GM12864 (cell line): ENCODE results near the gene TCF15.

Experiments used
- DNase-seq: peaks from one replicate; pipeline ENCODE4 v3.0.0-alpha.2; 2011; ENCODE audit warnings: low read depth
- H3K4me3 ChIP-seq: 2 replicates; pipeline ENCODE4 v1.5.1; 2011; ENCODE audit warnings: mild to moderate bottlenecking, low read depth, low read length, control low read depth
- TF ChIP-seq, protein P1 (sequence below): IDR thresholded peaks from 2 replicates; pipeline ENCODE4 v1.5.1; 2011; ENCODE audit warnings: low read depth, mild to moderate bottlenecking, moderate library complexity, low read length, control low read depth, inconsistent platforms; ENCODE audit errors: missing control alignments

Gene TCF15

DNA sequence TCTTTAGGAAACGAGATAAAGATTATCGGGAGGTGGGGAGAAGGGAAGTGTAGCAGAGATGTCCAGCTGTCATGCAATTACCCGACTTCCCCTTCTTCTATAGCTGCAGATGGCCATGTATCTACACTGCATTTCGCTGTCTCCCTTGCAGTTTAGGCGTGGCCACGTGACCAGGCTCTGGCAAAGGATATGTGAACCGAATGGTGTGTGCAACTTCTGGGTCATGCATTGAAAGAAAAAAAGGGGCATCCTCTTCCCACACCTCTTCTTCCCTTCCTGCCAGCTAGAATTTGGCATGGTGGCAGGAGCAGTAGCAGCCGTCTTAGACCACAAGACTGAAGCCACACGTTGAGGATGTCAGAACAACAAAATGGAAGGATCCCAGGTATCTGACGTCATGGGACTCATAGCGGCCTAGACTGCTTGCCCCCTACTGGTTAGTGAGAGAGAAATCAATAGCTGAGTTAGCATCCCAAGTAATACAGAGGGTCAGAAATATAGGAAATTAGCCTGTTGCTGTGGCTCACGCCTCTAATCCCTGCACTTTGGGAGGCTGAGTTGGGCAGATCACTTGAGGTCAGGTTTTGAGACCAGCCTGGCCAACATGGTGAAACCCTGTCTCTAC lies 32.8 kb downstream of the TCF15 start:
- TF ChIP-seq, protein P1, sequence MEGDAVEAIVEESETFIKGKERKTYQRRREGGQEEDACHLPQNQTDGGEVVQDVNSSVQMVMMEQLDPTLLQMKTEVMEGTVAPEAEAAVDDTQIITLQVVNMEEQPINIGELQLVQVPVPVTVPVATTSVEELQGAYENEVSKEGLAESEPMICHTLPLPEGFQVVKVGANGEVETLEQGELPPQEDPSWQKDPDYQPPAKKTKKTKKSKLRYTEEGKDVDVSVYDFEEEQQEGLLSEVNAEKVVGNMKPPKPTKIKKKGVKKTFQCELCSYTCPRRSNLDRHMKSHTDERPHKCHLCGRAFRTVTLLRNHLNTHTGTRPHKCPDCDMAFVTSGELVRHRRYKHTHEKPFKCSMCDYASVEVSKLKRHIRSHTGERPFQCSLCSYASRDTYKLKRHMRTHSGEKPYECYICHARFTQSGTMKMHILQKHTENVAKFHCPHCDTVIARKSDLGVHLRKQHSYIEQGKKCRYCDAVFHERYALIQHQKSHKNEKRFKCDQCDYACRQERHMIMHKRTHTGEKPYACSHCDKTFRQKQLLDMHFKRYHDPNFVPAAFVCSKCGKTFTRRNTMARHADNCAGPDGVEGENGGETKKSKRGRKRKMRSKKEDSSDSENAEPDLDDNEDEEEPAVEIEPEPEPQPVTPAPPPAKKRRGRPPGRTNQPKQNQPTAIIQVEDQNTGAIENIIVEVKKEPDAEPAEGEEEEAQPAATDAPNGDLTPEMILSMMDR = peak; percentile 54
- no peak overlapping the region for H3K4me3 ChIP-seq
- no peak for DNase-seq

- no peak overlapping the region for H3K4me3 ChIP-seq
- DNase-seq = no peak
- TF ChIP-seq, protein P1 = no peak
Measured at GRCh38 chr20:576156-576555, 34.0 kb downstream of the TCF15 start.

DNA sequence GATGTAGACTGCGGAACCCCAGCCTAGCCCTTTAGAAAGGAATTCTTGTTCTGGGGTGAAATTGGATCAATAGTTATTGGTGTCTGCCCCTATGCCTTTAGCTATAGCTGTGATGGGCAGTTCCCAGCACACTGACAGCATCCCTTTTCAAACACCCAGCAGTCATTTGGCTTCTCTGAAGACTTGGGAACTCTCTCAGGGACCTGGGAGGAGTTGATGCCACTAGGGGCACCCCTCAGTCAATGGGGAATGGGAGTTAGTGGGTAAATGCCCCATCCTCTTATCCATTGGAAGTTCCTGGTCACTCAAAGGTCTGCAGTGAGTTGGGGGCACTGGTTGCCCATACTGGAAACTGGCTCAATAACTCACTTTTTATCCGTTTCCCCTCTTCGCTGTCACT lies 34.9 kb downstream of the TCF15 start:
- TF ChIP-seq, protein P1 = no peak
- DNase-seq = no peak
- no peak overlapping the region for H3K4me3 ChIP-seq

DNA sequence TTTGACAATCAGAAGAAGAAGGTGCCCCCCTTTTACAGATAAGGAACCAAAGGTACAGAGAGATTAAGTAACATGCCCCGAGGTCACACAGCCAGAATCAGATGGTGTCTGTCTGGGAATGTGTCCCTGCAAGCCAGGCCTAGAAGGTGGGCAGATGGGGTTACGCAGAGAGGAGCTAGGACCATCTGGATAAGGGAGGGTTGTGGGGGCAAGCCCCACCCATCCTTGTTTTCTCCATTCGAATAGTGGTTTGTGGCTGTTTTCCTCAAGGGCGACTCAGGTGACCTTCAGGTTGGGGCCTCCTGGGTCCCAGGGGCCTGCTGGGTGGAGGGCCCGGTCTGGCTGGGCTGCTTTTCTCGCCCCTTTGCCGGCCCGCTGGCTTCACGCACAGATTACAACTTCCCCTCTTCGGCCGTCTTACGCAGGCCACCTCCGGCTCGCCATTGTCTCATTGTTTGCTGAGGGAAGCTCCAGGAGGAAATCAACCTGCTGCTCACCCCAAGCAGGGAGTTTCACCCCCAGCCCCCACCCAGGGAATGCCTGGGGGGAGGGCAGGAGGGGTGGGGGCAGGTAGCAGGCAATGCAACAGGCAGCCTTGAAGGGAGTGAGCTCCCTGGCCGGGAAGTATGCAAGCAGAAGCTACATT lies 35.7 kb downstream of the TCF15 start:
- H3K4me3 ChIP-seq = no peak overlapping the region
- TF ChIP-seq, protein P1 = no peak
- no peak for DNase-seq

DNA sequence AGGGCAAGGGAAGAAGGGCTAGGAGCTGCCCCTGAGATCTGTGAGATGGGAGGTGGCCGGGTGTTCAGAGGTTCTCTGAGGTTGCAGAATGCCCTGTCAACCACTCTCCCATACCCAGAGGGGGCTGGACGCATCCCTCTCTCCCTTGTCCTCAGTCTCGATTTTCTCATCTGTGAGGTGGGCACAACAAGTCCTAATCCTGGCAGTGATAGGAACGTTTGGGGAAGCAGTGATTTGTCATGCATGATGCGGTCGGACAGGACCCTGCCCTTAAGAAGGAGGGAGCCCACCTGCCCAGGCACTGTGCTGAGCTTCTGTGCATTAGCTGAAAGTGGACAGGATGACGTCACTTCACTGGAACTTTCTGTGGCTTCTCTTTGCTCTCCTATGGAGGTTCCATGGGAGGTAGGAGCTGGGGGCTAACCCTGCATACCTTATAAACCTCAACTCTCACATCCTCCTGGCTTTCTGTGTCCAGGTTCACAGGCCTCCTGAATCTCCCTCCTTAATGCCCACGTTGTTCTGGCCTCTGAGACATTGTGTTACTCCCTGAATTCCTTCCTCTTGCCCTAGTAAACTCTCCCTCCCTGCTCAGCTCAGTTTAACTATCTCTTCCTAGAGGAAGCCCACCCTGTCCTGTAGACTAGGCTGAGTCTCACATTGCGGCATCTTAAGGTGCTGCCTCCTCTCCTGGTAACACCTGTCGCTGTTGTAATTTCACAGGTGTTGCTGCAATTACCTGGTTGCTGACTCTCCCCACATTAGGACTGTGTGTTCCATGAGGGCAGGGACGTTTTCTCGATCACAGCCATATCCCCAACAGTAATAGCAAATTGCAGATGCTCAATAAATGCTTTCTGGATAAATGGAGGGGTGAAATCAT lies 36.5 kb downstream of the TCF15 start:
- H3K4me3 ChIP-seq = no peak overlapping the region
- TF ChIP-seq, protein P1 = no peak
- DNase-seq = no peak

DNA sequence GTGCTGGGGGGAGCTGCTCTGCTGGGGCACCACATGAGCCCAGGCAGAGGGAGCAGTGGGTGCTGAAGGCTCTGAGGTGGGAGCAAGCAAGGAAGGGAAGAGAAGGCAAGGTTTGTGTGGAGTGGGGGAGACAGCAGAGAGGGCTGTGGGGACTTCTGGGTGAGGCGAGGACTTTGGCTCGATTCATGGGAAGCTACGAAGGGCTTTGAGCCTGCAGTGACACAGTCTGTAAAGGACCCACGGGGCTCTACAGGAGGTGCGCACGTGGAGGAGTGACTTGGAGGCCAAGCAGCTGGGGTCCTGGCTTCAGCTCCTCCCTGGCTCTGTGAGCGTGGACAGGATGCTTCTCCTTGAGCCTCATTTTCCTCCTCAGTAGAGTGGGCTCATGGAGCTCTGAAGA lies 37.4 kb downstream of the TCF15 start:
- no peak for DNase-seq
- TF ChIP-seq, protein P1 = no peak
- no peak overlapping the region for H3K4me3 ChIP-seq
